Measurements from ENCODE around the gene PAQR5.
"Not testable (repeated sequence)": the region's sequence is repeated elsewhere in the genome, so short reads cannot be mapped to it uniquely, and the experiment has no call there.

The PAQR5 gene

GRCh38 chr15:69302087-69302486 lies 3.4 kb downstream of the PAQR5 start:
- not testable (repeated sequence) for H3K4me3 Mint-ChIP-seq, H3K4me1 Mint-ChIP-seq, H3K27ac Mint-ChIP-seq, H3K36me3 Mint-ChIP-seq, H3K9me3 Mint-ChIP-seq, DNase-seq
- H3K27me3 Mint-ChIP-seq, result peaks cover 78% of the 10 kb centered on the region
- CTCF ChIA-PET, result interaction anchor here (2.6 kb wide), 1 partner anchor 12 kb away, joined by 8 read pairs; no protein-coding TSS in a partner anchor

DNA sequence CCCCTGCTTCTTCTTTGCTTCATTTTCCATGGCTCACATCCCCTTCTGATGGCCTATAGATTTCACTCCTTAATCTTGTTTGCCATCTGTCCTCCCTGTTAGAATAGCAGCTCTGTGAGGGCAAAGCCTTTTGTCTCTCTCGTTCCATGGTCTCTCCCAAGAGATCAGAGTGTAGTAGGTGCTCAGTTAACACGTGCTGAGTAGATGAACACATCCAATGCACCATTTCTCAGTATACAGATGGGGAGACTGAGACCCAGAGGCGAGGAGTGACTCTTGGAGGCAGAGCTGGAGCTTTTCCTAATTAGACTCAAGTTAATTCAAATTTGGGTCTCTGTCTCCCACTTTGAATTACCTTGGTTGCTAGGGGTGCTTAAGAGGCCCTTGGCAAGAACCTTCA lies 4.2 kb downstream of the PAQR5 start:
- Mint-ChIP-seq H3K27ac (no peak overlapping the region), H3K36me3 (no peaks in the 10 kb centered on the region), H3K4me3 (no peak overlapping the region), H3K27me3 (peaks cover 76% of the 10 kb centered on the region), H3K4me1 (no peaks in the 10 kb centered on the region), H3K9me3 (no peaks in the 10 kb centered on the region)
- DNase-seq, result no peak
- CTCF ChIA-PET, result interaction anchor here (0.7 to 2.6 kb wide), 2 partner anchors 13 to 49 kb away, joined by 3 to 8 read pairs; no protein-coding TSS in a partner anchor

DNA sequence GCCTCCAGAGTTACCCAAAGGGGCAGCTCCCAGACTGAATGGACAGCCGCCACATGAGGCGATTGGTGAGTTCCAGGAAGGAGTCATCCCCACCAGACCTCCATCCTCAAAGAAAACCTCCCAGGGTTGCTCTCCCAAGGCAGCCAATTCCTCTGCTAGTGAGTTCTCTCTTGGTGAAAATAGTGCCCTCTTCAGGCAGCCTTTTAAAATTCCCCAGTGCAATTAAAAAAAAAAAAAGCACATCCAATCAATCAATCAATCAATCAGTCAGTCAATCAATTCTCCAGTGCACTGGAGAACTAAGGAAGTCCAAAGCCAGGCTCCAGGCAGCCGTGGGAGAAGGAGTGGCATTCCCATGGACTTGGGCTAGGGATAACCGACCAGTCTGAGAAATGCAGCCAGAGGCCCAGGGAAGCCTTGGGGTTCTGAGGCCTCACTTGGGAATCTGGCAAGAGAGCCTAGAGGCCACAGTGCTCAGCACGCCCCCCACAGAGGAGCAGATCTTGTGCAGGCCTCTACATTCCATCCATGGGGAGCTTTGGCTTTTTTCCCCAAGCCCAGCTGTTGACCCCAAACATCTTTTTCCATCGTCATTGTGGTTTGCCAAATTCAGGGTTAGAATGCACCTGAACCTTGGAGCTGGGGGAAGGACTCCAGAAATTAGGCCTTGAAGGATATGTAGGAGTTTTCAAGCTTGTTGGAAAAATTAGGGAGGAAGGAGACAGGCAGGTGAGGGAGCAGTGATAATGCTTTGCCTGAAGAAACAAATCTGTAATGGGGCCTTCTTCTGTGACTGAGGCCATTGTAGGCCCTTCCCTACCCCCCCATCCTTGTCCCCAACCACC lies 4.8 kb downstream of the PAQR5 start:
- H3K4me1 Mint-ChIP-seq, result no peaks in the 10 kb centered on the region
- H3K4me3 Mint-ChIP-seq, result no peak overlapping the region
- DNase-seq, result no peak
- H3K27me3 Mint-ChIP-seq, result peaks cover 72% of the 10 kb centered on the region
- no peaks in the 10 kb centered on the region for H3K9me3 Mint-ChIP-seq
- CTCF ChIA-PET, result interaction anchor here (0.7 to 2.6 kb wide), 2 partner anchors 14 to 48 kb away, joined by 3 to 8 read pairs; no protein-coding TSS in a partner anchor
- no peaks in the 10 kb centered on the region for H3K36me3 Mint-ChIP-seq
- no peak overlapping the region for H3K27ac Mint-ChIP-seq

GRCh38 chr15:69304182-69304545 lies 5.5 kb downstream of the PAQR5 start:
- no peak for DNase-seq
- H3K27me3 Mint-ChIP-seq, result peaks cover 73% of the 10 kb centered on the region
- no peak overlapping the region for H3K4me3 Mint-ChIP-seq
- no peak overlapping the region for H3K27ac Mint-ChIP-seq
- CTCF ChIA-PET, result interaction anchor here (2.6 kb wide), 1 partner anchor 14 kb away, joined by 8 read pairs; no protein-coding TSS in a partner anchor
- H3K36me3 Mint-ChIP-seq, result no peaks in the 10 kb centered on the region
- no peaks in the 10 kb centered on the region for H3K4me1 Mint-ChIP-seq
- no peaks in the 10 kb centered on the region for H3K9me3 Mint-ChIP-seq

GRCh38 chr15:69305204-69305931 lies 6.7 kb downstream of the PAQR5 start:
- H3K4me3 Mint-ChIP-seq, result no peak overlapping the region
- CTCF ChIA-PET, result interaction anchor here (0.6 kb wide), 1 partner anchor 40 kb away, joined by 3 read pairs; no protein-coding TSS in a partner anchor
- no peaks in the 10 kb centered on the region for H3K4me1 Mint-ChIP-seq
- no peak for DNase-seq
- peaks cover 62% of the 10 kb centered on the region for H3K27me3 Mint-ChIP-seq
- no peaks in the 10 kb centered on the region for H3K36me3 Mint-ChIP-seq
- no peak overlapping the region for H3K27ac Mint-ChIP-seq
- H3K9me3 Mint-ChIP-seq, result no peaks in the 10 kb centered on the region

DNA sequence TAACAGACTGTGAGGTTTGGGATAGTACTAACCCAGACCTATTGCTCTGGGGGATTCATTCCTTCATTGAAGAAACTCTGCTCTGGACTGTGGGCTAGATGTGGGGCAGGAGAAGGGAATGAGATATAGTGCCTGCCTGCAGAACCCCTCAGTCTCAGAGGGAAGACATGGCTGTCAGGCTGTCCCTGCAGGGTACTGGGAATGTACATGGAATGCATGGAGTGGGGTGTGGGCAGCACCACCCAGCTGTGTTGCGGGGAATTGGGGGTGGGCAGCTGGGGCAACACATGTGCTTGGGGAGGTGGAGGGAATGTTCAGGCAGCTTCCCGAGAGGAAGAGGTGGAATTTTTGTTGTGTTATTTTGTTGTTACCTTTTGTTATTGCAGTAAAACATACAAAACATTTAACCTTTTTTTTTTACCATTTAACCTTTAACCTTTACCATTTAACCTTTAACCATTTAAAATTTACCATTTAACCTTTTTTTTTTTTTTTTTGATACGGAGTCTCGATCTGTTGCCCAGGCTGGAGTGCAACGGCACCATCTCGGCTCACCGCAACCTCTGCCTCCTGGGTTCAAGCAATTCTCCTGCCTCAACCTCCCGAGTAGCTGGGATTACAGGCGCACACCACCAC lies 7.3 kb downstream of the PAQR5 start:
- CTCF ChIA-PET, result interaction anchor here (0.6 kb wide), 1 partner anchor 40 kb away, joined by 3 read pairs; no protein-coding TSS in a partner anchor

DNA sequence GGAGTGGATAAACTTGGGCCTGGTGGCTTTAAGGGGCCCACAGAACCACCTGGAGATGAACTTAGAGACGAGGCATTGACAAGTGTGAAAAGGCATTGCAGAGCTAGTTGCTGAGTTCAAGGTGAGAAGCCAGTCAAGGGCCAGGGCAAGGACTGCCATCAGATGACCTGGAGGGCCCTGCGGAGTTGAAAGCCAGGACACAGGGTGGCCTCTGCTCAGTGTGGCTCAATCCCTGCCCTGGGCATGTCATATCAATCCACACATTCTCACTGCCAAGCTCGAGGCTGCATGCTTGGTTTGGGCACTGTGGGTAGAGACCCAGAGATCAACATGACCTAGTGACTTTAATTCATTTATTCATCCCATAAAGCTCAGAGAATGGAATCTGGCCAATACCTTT lies 9.2 kb downstream of the PAQR5 start:
- no peak for DNase-seq
- CTCF ChIA-PET, result no interaction called here
- peaks cover 41% of the 10 kb centered on the region for H3K27me3 Mint-ChIP-seq
- no peaks in the 10 kb centered on the region for H3K4me1 Mint-ChIP-seq
- H3K36me3 Mint-ChIP-seq, result no peaks in the 10 kb centered on the region
- no peaks in the 10 kb centered on the region for H3K9me3 Mint-ChIP-seq
- H3K4me3 Mint-ChIP-seq, result no peak overlapping the region
- no peak overlapping the region for H3K27ac Mint-ChIP-seq

More for the DNA sequence above, 7.3 kb downstream of the PAQR5 start:
- no peaks in the 10 kb centered on the region for H3K4me1 Mint-ChIP-seq
- H3K36me3 Mint-ChIP-seq, result no peaks in the 10 kb centered on the region
- no peak for DNase-seq
- no peaks in the 10 kb centered on the region for H3K9me3 Mint-ChIP-seq
- H3K27me3 Mint-ChIP-seq, result peaks cover 57% of the 10 kb centered on the region
- no peak overlapping the region for H3K27ac Mint-ChIP-seq
- no peak overlapping the region for H3K4me3 Mint-ChIP-seq

GRCh38 chr15:69308949-69309348 lies 10.2 kb downstream of the PAQR5 start:
- no peak for DNase-seq
- Mint-ChIP-seq H3K36me3 (no peaks in the 10 kb centered on the region), H3K27me3 (peaks cover 38% of the 10 kb centered on the region), H3K27ac (no peak overlapping the region), H3K4me3 (no peak overlapping the region), H3K9me3 (no peaks in the 10 kb centered on the region), H3K4me1 (no peaks in the 10 kb centered on the region)
- CTCF ChIA-PET, result no interaction called here

DNA sequence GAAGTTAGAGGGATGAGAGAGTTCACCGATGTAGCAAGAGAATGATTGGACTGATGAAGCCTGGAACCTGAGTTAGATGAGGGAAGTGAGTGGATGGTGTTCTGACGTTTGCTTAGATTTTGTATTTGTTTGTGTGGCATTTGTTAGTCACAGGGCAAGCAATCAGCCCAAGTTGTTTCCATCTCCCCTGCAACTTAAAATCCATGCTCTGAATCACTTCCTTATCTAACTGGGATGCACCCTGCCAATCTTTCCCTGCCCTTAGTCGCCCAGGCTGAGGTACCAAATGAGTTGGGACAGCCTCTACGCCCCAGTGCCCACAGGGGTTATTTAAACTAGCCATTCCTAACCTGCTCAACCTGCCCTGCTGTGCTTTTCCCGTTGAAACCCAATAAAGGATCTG lies 12.6 kb downstream of the PAQR5 start:
- Mint-ChIP-seq H3K9me3 (no peaks in the 10 kb centered on the region), H3K4me1 (no peaks in the 10 kb centered on the region), H3K27me3 (peaks cover 43% of the 10 kb centered on the region), H3K27ac (no peak overlapping the region), H3K36me3 (no peaks in the 10 kb centered on the region), H3K4me3 (no peak overlapping the region)
- no peak for DNase-seq
- CTCF ChIA-PET, result no interaction called here

DNA sequence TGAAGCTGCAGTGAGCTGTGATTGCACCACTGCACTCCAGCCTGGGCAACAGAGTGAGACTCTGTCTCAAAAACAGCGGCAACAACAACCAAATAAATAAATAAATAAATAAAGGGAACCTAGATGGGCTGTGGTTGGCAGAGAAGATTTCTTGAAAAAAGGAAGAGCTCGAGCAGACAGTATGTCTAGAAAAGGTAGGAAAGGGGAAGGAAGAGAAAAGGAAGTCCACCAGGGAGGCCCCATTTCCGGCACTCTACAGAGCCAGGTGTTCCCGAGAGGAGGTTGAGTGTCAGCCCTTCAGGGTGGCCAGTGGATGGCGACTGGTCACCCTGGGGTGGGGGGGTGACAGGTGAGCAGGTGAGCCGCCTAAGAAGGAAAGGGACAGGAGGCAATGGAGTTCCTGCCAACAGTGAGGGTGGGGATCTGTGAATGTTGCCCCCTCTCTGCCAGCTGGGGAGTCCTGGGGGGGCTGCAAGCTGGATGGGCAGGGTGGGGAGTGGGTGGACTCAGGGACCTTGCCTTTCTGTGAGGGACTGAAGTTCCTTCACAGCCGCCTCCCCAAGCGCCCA lies 14.8 kb downstream of the PAQR5 start:
- Mint-ChIP-seq H3K27me3 (peaks cover 52% of the 10 kb centered on the region), H3K4me3 (no peak overlapping the region), H3K36me3 (no peaks in the 10 kb centered on the region), H3K27ac (no peak overlapping the region), H3K4me1 (no peaks in the 10 kb centered on the region), H3K9me3 (no peaks in the 10 kb centered on the region)
- CTCF ChIA-PET, result no interaction called here
- no peak for DNase-seq

DNA sequence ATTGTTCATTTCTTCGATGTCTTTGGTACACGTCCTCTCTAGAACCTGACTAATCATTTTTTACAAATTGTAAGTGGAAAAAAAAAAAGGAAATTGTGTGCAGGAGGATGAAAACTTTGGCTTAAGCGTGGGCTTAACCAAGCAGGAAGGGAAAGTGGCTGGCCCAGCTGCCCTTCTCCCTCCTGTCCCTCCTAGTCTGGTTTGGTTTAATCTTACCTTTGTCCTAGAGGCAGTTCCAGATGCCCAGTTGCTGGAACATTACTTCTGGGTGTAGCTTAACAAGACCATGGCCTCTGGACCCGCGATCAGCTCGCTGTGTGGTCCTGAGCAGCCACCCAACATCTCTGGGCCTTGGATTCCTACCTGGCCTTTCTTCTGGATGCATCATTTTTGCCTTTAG lies 15.4 kb downstream of the PAQR5 start:
- CTCF ChIA-PET, result no interaction called here
- Mint-ChIP-seq H3K27me3 (peaks cover 47% of the 10 kb centered on the region), H3K4me3 (no peak overlapping the region), H3K36me3 (no peaks in the 10 kb centered on the region), H3K9me3 (no peaks in the 10 kb centered on the region), H3K4me1 (no peaks in the 10 kb centered on the region), H3K27ac (no peak overlapping the region)
- DNase-seq, result no peak

DNA sequence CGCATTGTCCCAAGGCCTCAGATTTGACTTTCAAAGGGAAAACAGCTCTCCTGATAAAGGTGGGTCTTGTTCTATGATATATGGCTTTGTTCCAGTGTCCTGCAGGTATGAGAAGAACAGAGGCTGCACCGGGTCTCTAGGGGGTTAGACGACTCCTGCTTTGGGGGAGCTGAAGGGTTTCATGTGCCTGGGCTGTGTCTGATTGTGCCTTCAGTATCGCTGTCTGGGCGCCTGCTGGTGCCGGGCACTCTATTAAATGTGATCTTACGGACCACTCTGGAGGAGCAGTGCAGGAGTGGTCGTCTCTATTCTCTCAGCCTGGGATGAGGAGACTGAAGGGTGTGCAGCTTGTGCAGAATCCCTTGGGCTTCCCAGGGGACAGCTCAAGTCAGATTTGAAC lies 16.0 kb downstream of the PAQR5 start:
- CTCF ChIA-PET, result no interaction called here
- no peak for DNase-seq
- H3K27me3 Mint-ChIP-seq, result peaks cover 50% of the 10 kb centered on the region

DNA sequence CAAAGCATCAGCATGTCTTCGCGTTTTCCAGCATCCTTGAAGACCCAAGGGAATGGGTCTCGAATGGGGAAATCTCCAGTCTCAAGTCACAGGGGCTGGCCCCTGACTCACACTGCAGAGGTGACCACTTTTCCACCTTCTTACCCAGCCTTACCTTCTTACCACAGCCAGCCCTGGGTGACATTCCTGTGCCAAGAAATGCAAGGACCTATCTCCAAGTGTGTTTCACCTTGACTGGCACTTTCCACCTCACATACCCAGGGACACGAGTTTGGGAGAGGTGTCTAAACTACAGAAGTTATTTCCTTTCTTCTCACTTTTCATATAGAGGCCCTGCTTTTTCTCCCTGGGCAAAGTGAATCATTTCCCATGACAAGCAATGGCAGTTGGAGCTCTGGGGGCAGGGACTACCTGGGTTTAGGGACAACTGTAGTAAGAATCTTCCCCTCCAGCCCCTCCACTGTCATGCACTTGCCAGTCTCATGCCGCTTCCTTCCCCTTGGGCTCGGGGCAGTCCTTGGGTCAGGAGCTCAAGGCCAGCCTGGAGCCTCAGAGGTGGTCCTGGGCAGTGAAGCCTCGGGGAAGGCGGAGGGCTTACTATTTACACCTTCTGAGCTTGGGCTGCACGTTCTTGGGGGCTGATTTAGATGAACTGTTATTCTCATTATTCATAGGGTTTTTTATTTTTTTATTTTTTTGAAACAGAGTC lies 16.8 kb downstream of the PAQR5 start:
- H3K27me3 Mint-ChIP-seq, result peaks cover 54% of the 10 kb centered on the region
- H3K36me3 Mint-ChIP-seq, result no peaks in the 10 kb centered on the region
- CTCF ChIA-PET, result no interaction called here

More for the DNA sequence above, 16.0 kb downstream of the PAQR5 start:
- Mint-ChIP-seq H3K27ac (no peak overlapping the region), H3K4me1 (peaks cover 1% of the 10 kb centered on the region), H3K9me3 (no peaks in the 10 kb centered on the region), H3K36me3 (no peaks in the 10 kb centered on the region), H3K4me3 (no peak overlapping the region)

DNA sequence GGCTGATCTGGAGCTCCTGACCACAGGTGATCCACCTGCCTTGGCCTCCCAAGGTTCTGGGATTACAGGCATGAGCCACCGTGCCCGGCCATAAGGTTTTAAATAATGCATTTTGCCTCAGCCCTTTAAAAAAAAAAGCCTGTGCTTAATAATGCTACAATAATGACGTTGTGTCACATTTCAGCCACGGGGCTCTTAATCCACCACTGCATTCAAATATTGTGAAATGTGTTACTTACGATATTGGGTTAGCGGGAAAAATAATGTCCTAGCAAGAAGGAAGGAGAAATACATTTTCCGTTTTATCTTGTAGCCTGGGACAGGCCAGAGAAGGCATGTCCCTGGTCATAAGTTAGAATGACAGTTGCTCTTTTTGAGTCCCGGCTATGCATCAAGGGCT lies 17.6 kb downstream of the PAQR5 start:
- CTCF ChIA-PET, result no interaction called here
- Mint-ChIP-seq H3K27ac (no peak overlapping the region), H3K27me3 (peaks cover 50% of the 10 kb centered on the region), H3K4me1 (peaks cover 13% of the 10 kb centered on the region), H3K9me3 (no peaks in the 10 kb centered on the region), H3K36me3 (no peaks in the 10 kb centered on the region), H3K4me3 (no peak overlapping the region)
- no peak for DNase-seq

More for the DNA sequence above, 16.8 kb downstream of the PAQR5 start:
- H3K4me1 Mint-ChIP-seq, result peaks cover 6% of the 10 kb centered on the region
- H3K4me3 Mint-ChIP-seq, result no peak overlapping the region
- no peaks in the 10 kb centered on the region for H3K9me3 Mint-ChIP-seq
- no peak for DNase-seq
- no peak overlapping the region for H3K27ac Mint-ChIP-seq
